Measurements from ENCODE around the gene ACSS2.
"Not testable (repeated sequence)": the region's sequence is repeated elsewhere in the genome, so short reads cannot be mapped to it uniquely, and the experiment has no call there.

The ACSS2 gene

GRCh38 chr20:34874094-34874654, 2.2 kb upstream of the ACSS2 start:
- FAIRE-seq: no peak

GRCh38 chr20:34875642-34876405, 588 bp upstream of the ACSS2 start:
- FAIRE-seq: no peak

- FAIRE-seq: no peak
Measured at GRCh38 chr20:34880215-34880850, 3.9 kb downstream of the ACSS2 start.

- not testable (repeated sequence) for FAIRE-seq
Measured at GRCh38 chr20:34880971-34881370, 4.6 kb downstream of the ACSS2 start.

GRCh38 chr20:34881689-34882088, 5.3 kb downstream of the ACSS2 start:
- no peak for FAIRE-seq

GRCh38 chr20:34883087-34883688, 6.8 kb downstream of the ACSS2 start:
- no peak for FAIRE-seq

GRCh38 chr20:34883809-34884208, 7.4 kb downstream of the ACSS2 start:
- FAIRE-seq: no peak

- no peak for FAIRE-seq
Measured at GRCh38 chr20:34884260-34884659, 7.8 kb downstream of the ACSS2 start.

- FAIRE-seq: no peak
Measured at GRCh38 chr20:34886122-34886521, 9.7 kb downstream of the ACSS2 start.

GRCh38 chr20:34887023-34887422, 10.6 kb downstream of the ACSS2 start:
- FAIRE-seq: no peak

GRCh38 chr20:34888468-34888867, 12.1 kb downstream of the ACSS2 start:
- FAIRE-seq: no peak

- no peak for FAIRE-seq
Measured at GRCh38 chr20:34891166-34892062, 15.0 kb downstream of the ACSS2 start.

GRCh38 chr20:34892671-34893070, 16.3 kb downstream of the ACSS2 start:
- FAIRE-seq: no peak

GRCh38 chr20:34894723-34895122, 18.3 kb downstream of the ACSS2 start:
- no peak for FAIRE-seq

- FAIRE-seq: no peak
Measured at GRCh38 chr20:34895465-34895864, 19.1 kb downstream of the ACSS2 start.

- FAIRE-seq: no peak
Measured at GRCh38 chr20:34896086-34896621, 19.7 kb downstream of the ACSS2 start.

GRCh38 chr20:34898129-34898528, 21.7 kb downstream of the ACSS2 start:
- not testable (repeated sequence) for FAIRE-seq

GRCh38 chr20:34898731-34899130, 22.3 kb downstream of the ACSS2 start:
- not testable (repeated sequence) for FAIRE-seq

GRCh38 chr20:34904202-34904621, 27.8 kb downstream of the ACSS2 start:
- no peak for FAIRE-seq

GRCh38 chr20:34907616-34908469, 31.4 kb downstream of the ACSS2 start:
- FAIRE-seq: no peak

GRCh38 chr20:34915131-34915530, 38.7 kb downstream of the ACSS2 start:
- FAIRE-seq: no peak

Measured in islet of Langerhans (tissue), 1 donor.